Astrocyte (in vitro differentiated cells and primary cell): ENCODE results near the gene RIC1. TPM values are rescaled to one million over a fixed set of nuclear protein-coding genes. Genes with fewer than 3 reads are reported as not detected.

Experiments
- DNase-seq: peaks from one replicate; pipeline ENCODE4 v3.0.0-alpha.2; 2010; ENCODE audit warnings: low read depth
- FAIRE-seq: peaks from 2 replicates; lab custom pipeline; 2011; peaks lifted over from hg19 to GRCh38; lab: Jason Lieb, UNC
- H2AFZ ChIP-seq: 2 replicates; pipeline ENCODE4 v1.6.0; 2012; ENCODE audit warnings: low read depth, low read length, inconsistent platforms
- H3K27ac ChIP-seq: 2 replicates; pipeline ENCODE4 v1.5.1; 2011; ENCODE audit warnings: low read depth, low read length, inconsistent platforms
- H3K27me3 ChIP-seq: 2 replicates; pipeline ENCODE4 v1.6.0; 2011; ENCODE audit warnings: low read length, inconsistent platforms; ENCODE audit not compliant: insufficient read depth
- H3K36me3 ChIP-seq: 2 replicates; pipeline ENCODE4 v1.5.1; 2011; ENCODE audit warnings: low read length, inconsistent platforms; ENCODE audit not compliant: insufficient read depth
- H3K4me1 ChIP-seq: 2 replicates; pipeline ENCODE4 v1.5.1; 2011; ENCODE audit warnings: low read length, inconsistent platforms; ENCODE audit not compliant: insufficient read depth
- H3K4me2 ChIP-seq: 2 replicates; pipeline ENCODE4 v1.6.0; 2012; ENCODE audit warnings: low read length, inconsistent platforms
- H3K4me3 ChIP-seq: 2 replicates; pipeline ENCODE4 v1.5.1; 2011; ENCODE audit warnings: low read depth, mild to moderate bottlenecking, low read length, inconsistent platforms; ENCODE audit not compliant: insufficient read depth
- H3K79me2 ChIP-seq: 2 replicates; pipeline ENCODE4 v1.6.0; 2012; ENCODE audit warnings: mild to moderate bottlenecking, low read length, inconsistent platforms; ENCODE audit not compliant: insufficient read depth
- H3K9ac ChIP-seq: 2 replicates; pipeline ENCODE4 v1.6.0; 2012; ENCODE audit warnings: mild to moderate bottlenecking, low read length, inconsistent platforms
- H3K9me3 ChIP-seq: 2 replicates; pipeline ENCODE4 v1.5.1; 2012; ENCODE audit warnings: low read depth, mild to moderate bottlenecking, low read length, inconsistent platforms; ENCODE audit not compliant: insufficient read depth
- H4K20me1 ChIP-seq: 2 replicates; pipeline ENCODE4 v1.6.0; 2012; ENCODE audit warnings: low read length, inconsistent platforms; ENCODE audit not compliant: insufficient read depth
- H3K27ac Mint-ChIP-seq: one replicate; pipeline ENCODE4 v1.8.0; 2021; ENCODE audit warnings: mild to moderate bottlenecking, mixed read lengths; ENCODE audit not compliant: unreplicated experiment
- H3K27me3 Mint-ChIP-seq: one replicate; pipeline ENCODE4 v1.8.0; 2021; ENCODE audit warnings: low read depth, mixed read lengths; ENCODE audit not compliant: unreplicated experiment
- H3K36me3 Mint-ChIP-seq: one replicate; pipeline ENCODE4 v1.8.0; 2021; ENCODE audit warnings: low read depth, mixed read lengths; ENCODE audit not compliant: unreplicated experiment
- H3K4me1 Mint-ChIP-seq: one replicate; pipeline ENCODE4 v1.8.0; 2021; ENCODE audit warnings: low read depth, mixed read lengths; ENCODE audit not compliant: unreplicated experiment
- H3K4me3 Mint-ChIP-seq: one replicate; pipeline ENCODE4 v1.8.0; 2021; ENCODE audit warnings: mild to moderate bottlenecking, moderate library complexity, mixed read lengths; ENCODE audit not compliant: unreplicated experiment
- H3K9me3 Mint-ChIP-seq: one replicate; pipeline ENCODE4 v1.8.0; 2021; ENCODE audit warnings: mild to moderate bottlenecking, mixed read lengths; ENCODE audit not compliant: unreplicated experiment
- EZH2 ChIP-seq: IDR thresholded peaks from 2 replicates; pipeline ENCODE4 v1.6.1; 2012; ENCODE audit warnings: mild to moderate bottlenecking, low read length, inconsistent platforms; ENCODE audit not compliant: insufficient read depth
- total RNA-seq: library from RNA; stranded (reverse); gene quantifications from 2 replicates; pipeline ENCODE4 v1.2.1, GENCODE V29; 2021
- TF ChIP-seq, protein P1 (sequence below): IDR thresholded peaks from 2 replicates; pipeline ENCODE4 v1.5.1; 2011; ENCODE audit warnings: low read depth, mild to moderate bottlenecking, inconsistent platforms, low read length, moderate library complexity; ENCODE audit not compliant: insufficient read depth

The RIC1 gene
- total RNA-seq, 1 donor from 2014 or later: 53.8 TPM

DNA sequence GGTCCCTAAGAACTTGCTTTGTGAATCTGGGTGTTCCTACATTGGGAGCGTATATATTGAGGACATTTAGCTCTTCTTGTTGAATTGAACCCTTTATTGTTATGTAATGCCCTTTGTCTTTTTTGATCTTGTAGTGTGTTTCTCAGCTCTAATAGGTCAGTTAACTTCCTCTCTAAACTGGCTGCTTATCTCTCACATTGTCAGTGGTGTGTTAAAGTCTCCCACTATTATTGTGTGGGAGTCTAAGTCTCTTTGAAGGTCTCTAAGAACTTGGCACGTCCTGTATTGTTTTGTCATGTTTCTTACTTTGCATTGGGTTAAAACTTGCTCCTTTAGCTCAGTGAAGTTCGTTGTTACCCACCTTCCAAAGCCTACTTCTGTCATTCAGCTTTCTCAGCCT, 36.2 kb downstream of the RIC1 start:
- Mint-ChIP-seq H3K36me3 (peaks cover 31% of the 10 kb centered on the region), H3K4me1 (peaks cover 2% of the 10 kb centered on the region), H3K4me3 (no peak overlapping the region), H3K9me3 (peaks cover 9% of the 10 kb centered on the region), H3K27ac (no peak overlapping the region), H3K27me3 (no peaks in the 10 kb centered on the region)
- Histone ChIP-seq H4K20me1 (peaks cover 97% of the 10 kb centered on the region), H3K4me1 (no peaks in the 10 kb centered on the region), H3K9me3 (no peaks in the 10 kb centered on the region), H3K9ac (no peak overlapping the region), H2AFZ (no peak overlapping the region), H3K4me2 (no peak overlapping the region), H3K27me3 (no peaks in the 10 kb centered on the region), H3K4me3 (no peak overlapping the region), H3K27ac (no peak overlapping the region), H3K36me3 (peaks cover 6% of the 10 kb centered on the region), H3K79me2 (peaks cover 100% of the 10 kb centered on the region)
- no peak for DNase-seq
- no peak for TF ChIP-seq EZH2
- TF ChIP-seq, protein P1, sequence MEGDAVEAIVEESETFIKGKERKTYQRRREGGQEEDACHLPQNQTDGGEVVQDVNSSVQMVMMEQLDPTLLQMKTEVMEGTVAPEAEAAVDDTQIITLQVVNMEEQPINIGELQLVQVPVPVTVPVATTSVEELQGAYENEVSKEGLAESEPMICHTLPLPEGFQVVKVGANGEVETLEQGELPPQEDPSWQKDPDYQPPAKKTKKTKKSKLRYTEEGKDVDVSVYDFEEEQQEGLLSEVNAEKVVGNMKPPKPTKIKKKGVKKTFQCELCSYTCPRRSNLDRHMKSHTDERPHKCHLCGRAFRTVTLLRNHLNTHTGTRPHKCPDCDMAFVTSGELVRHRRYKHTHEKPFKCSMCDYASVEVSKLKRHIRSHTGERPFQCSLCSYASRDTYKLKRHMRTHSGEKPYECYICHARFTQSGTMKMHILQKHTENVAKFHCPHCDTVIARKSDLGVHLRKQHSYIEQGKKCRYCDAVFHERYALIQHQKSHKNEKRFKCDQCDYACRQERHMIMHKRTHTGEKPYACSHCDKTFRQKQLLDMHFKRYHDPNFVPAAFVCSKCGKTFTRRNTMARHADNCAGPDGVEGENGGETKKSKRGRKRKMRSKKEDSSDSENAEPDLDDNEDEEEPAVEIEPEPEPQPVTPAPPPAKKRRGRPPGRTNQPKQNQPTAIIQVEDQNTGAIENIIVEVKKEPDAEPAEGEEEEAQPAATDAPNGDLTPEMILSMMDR: no peak
- no peak for FAIRE-seq

DNA sequence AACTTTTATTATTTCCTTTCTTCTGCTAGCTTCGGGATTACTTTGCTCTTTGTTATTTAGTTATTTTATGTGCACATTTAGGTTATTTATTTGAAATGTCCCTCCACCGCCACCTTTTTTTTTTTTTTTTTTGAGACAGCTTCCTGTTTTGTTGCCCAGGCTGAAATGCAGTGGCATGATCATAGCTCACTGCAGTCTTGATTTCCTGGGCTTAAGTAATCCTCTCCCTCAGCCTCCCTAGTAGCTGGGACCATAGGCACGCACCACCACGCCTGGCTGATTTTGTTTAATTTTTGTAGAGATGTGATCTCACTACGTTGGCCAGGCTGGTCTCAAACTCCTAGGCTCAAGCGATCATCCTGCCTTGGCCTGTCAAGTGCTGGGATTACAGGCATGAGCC, 38.5 kb downstream of the RIC1 start:
- H3K4me3 Mint-ChIP-seq: no peak overlapping the region
- H3K36me3 ChIP-seq: no peaks in the 10 kb centered on the region
- DNase-seq (no peak), FAIRE-seq (no peak)
- H3K9me3 Mint-ChIP-seq: peaks cover 6% of the 10 kb centered on the region
- H3K79me2 ChIP-seq: peaks cover 93% of the 10 kb centered on the region
- no peaks in the 10 kb centered on the region for H3K27me3 ChIP-seq
- no peak overlapping the region for H2AFZ ChIP-seq
- TF ChIP-seq EZH2: no peak
- TF ChIP-seq, protein P1: no peak
- no peaks in the 10 kb centered on the region for H3K4me1 ChIP-seq
- H3K9ac ChIP-seq: no peak overlapping the region
- H3K9me3 ChIP-seq: no peaks in the 10 kb centered on the region
- H3K4me2 ChIP-seq: no peak overlapping the region
- peaks cover 26% of the 10 kb centered on the region for H3K36me3 Mint-ChIP-seq
- H3K4me1 Mint-ChIP-seq: peaks cover 11% of the 10 kb centered on the region
- H3K27ac Mint-ChIP-seq: no peak overlapping the region
- H4K20me1 ChIP-seq: peaks cover 89% of the 10 kb centered on the region
- no peak overlapping the region for H3K27ac ChIP-seq
- no peaks in the 10 kb centered on the region for H3K27me3 Mint-ChIP-seq
- no peak overlapping the region for H3K4me3 ChIP-seq

GRCh38 chr9:5670079-5670478, 41.2 kb downstream of the RIC1 start:
- Histone ChIP-seq H3K36me3 (no peaks in the 10 kb centered on the region), H3K4me1 (no peaks in the 10 kb centered on the region), H3K4me2 (no peak overlapping the region), H3K9ac (no peak overlapping the region), H3K27me3 (no peaks in the 10 kb centered on the region), H2AFZ (no peak overlapping the region), H3K79me2 (peaks cover 91% of the 10 kb centered on the region), H3K4me3 (no peak overlapping the region), H4K20me1 (peaks cover 74% of the 10 kb centered on the region), H3K9me3 (no peaks in the 10 kb centered on the region), H3K27ac (no peak overlapping the region)
- H3K4me3 Mint-ChIP-seq: no peak overlapping the region
- H3K27ac Mint-ChIP-seq: no peak overlapping the region
- H3K4me1 Mint-ChIP-seq: peaks cover 15% of the 10 kb centered on the region
- H3K36me3 Mint-ChIP-seq: peaks cover 16% of the 10 kb centered on the region
- H3K27me3 Mint-ChIP-seq: no peaks in the 10 kb centered on the region
- no peak for FAIRE-seq
- DNase-seq: no peak
- H3K9me3 Mint-ChIP-seq: no peaks in the 10 kb centered on the region
- TF ChIP-seq, protein P1: no peak
- no peak for TF ChIP-seq EZH2
